WTC11 (cell line): ENCODE measurements around the gene LRR1.

Experiments used
- ATF3 ChIP-seq: sonication (generic); formaldehyde crosslinking; conservative IDR thresholded peaks from 2 replicates; pipeline ENCODE4 v1.8.1; 2022; ENCODE audit warnings: mild to moderate bottlenecking, missing genetic modification reagents
- E2F5 ChIP-seq: sonication (generic); formaldehyde crosslinking; IDR thresholded peaks from 2 replicates; pipeline ENCODE4 v1.8.1; 2022; ENCODE audit warnings: mild to moderate bottlenecking, moderate library complexity, missing genetic modification reagents
- FOXJ3 ChIP-seq: sonication (generic); formaldehyde crosslinking; IDR thresholded peaks from 2 replicates; pipeline ENCODE4 v1.9.0; 2021; ENCODE audit warnings: missing genetic modification reagents, mild to moderate bottlenecking, borderline replicate concordance
- MAX ChIP-seq: sonication (generic); formaldehyde crosslinking; IDR thresholded peaks from 2 replicates; pipeline ENCODE4 v1.8.0; 2022; ENCODE audit warnings: mild to moderate bottlenecking, missing genetic modification reagents
- NFE2L1 ChIP-seq: sonication (generic); formaldehyde crosslinking; IDR thresholded peaks from 2 replicates; pipeline ENCODE4 v1.8.1; 2023; ENCODE audit warnings: missing genetic modification reagents
- NR3C1 ChIP-seq: sonication (generic); formaldehyde crosslinking; conservative IDR thresholded peaks from 2 replicates; pipeline ENCODE4 v1.8.1; 2023; ENCODE audit warnings: low read depth, mild to moderate bottlenecking, missing genetic modification reagents
- SMAD3 ChIP-seq: sonication (generic); formaldehyde crosslinking; IDR thresholded peaks from 2 replicates; pipeline ENCODE4 v1.8.0; 2022; ENCODE audit warnings: missing genetic modification reagents, mild to moderate bottlenecking, borderline replicate concordance
- SP1 ChIP-seq: sonication (generic); formaldehyde crosslinking; conservative IDR thresholded peaks from 2 replicates; pipeline ENCODE4 v1.8.1; 2022; ENCODE audit warnings: missing genetic modification reagents
- STAT6 ChIP-seq: sonication (generic); formaldehyde crosslinking; conservative IDR thresholded peaks from 2 replicates; pipeline ENCODE4 v1.8.1; 2023; ENCODE audit warnings: mild to moderate bottlenecking, low read depth, missing genetic modification reagents, moderate library complexity
- USF2 ChIP-seq: sonication (generic); formaldehyde crosslinking; IDR thresholded peaks from 2 replicates; pipeline ENCODE4 v1.8.1; 2023; ENCODE audit warnings: mild to moderate bottlenecking, missing genetic modification reagents, moderate library complexity
- ZNF121 ChIP-seq: sonication (generic); formaldehyde crosslinking; IDR thresholded peaks from 2 replicates; pipeline ENCODE4 v1.8.0; 2023; ENCODE audit warnings: missing genetic modification reagents
- ZSCAN18 ChIP-seq: fragments of 250-450 bp; sonication (Bioruptor Pico); IDR thresholded peaks from 2 replicates; pipeline ENCODE4 v2.1.2; 2022; ENCODE audit warnings: mild to moderate bottlenecking, moderate library complexity
- TF ChIP-seq, protein P1 (sequence below): fragments of 200-600 bp; IDR thresholded peaks from 2 replicates; pipeline ENCODE4 v1.8.0; 2022; ENCODE audit warnings: antibody characterized with exemption
- TF ChIP-seq, protein P2 (sequence below): sonication (generic); formaldehyde crosslinking; IDR thresholded peaks from 2 replicates; pipeline ENCODE4 v1.8.1; 2022; ENCODE audit warnings: missing genetic modification reagents, borderline replicate concordance

DNA sequence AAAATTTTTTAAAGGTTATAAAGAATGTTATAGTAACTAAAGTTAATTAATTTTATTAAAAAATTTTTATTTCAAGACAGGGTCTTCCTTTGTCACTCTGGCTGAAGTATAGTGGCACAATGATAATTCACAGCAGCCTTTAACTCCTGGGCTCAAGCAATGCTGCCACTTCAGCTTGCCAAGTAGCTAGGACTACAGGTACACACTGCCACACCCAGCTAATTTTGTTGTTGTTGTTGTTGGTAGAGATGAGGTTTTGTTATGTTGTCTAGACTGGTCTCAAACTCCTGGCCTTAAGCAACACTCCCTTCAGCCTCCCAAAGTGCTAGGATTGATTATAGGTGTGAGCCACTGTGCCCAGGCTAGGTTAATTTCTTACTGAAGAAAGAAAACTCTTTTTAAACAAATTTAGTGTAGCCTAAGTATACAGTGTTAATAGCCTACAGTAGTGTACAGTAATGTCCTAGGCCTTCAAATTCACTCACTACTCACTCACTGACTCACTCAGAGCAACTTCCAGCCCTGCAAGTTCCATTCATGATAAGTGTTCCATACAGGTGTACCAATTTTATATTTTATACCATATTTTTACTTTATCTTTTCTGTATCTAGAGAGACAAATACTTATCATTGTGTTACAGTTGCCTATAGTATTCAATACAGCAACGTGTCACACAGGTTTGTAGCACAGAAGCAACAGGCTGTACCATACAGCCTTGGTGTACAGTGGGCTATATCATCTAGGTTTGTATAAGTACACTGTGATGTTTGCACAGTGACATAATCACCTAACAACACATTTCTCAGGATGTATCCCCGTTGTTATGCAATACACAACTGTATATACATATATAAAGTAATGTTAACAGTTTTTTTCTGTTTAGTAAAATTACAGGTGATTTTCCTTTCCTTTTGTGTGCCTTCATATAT is 61.1 kb downstream of the LRR1 start:
- TF ChIP-seq ZNF121 (CRISPR knock-in tag) (no peak), USF2 (no peak), ATF3 (CRISPR knock-in tag) (no peak), SMAD3 (CRISPR knock-in tag) (no peak), NR3C1 (CRISPR knock-in tag) (no peak), STAT6 (CRISPR knock-in tag) (no peak), SP1 (no peak), NFE2L1 (CRISPR knock-in tag) (no peak), ZSCAN18 (CRISPR knock-in tag) (no peak), FOXJ3 (CRISPR knock-in tag) (no peak), MAX (CRISPR knock-in tag) (no peak), E2F5 (no peak)
- TF ChIP-seq, protein P1, sequence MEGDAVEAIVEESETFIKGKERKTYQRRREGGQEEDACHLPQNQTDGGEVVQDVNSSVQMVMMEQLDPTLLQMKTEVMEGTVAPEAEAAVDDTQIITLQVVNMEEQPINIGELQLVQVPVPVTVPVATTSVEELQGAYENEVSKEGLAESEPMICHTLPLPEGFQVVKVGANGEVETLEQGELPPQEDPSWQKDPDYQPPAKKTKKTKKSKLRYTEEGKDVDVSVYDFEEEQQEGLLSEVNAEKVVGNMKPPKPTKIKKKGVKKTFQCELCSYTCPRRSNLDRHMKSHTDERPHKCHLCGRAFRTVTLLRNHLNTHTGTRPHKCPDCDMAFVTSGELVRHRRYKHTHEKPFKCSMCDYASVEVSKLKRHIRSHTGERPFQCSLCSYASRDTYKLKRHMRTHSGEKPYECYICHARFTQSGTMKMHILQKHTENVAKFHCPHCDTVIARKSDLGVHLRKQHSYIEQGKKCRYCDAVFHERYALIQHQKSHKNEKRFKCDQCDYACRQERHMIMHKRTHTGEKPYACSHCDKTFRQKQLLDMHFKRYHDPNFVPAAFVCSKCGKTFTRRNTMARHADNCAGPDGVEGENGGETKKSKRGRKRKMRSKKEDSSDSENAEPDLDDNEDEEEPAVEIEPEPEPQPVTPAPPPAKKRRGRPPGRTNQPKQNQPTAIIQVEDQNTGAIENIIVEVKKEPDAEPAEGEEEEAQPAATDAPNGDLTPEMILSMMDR = no peak
- TF ChIP-seq, protein P2, sequence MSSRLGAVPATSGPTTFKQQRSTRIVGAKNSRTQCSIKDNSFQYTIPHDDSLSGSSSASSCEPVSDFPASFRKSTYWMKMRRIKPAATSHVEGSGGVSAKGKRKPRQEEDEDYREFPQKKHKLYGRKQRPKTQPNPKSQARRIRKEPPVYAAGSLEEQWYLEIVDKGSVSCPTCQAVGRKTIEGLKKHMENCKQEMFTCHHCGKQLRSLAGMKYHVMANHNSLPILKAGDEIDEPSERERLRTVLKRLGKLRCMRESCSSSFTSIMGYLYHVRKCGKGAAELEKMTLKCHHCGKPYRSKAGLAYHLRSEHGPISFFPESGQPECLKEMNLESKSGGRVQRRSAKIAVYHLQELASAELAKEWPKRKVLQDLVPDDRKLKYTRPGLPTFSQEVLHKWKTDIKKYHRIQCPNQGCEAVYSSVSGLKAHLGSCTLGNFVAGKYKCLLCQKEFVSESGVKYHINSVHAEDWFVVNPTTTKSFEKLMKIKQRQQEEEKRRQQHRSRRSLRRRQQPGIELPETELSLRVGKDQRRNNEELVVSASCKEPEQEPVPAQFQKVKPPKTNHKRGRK = no peak
